Peyer's patch (tissue), 4 donors: ENCODE data around the gene SIN3B.

ENCODE experiments used
- POLR2A ChIP-seq, 2 donors: fragments of 450-650 bp; IDR thresholded peaks; one replicate each; pipeline ENCODE4 v1.5.1; 2017; ENCODE audit warnings: antibody characterized with exemption in 2 of 2, mild to moderate bottlenecking in 2 of 2, moderate library complexity in 2 of 2
- TF ChIP-seq, protein P1 (sequence below), 6 experiments: fragments of 450-650 bp in 4 of 6; fragments of 200-600 bp in 2 of 6; sonication (generic) in 1 of 6; IDR thresholded peaks; one replicate each; pipeline ENCODE4 v1.5.1; 2017 to 2019; ENCODE audit warnings: antibody characterized with exemption in 6 of 6, mild to moderate bottlenecking in 3 of 6, moderate library complexity in 1 of 6

DNA sequence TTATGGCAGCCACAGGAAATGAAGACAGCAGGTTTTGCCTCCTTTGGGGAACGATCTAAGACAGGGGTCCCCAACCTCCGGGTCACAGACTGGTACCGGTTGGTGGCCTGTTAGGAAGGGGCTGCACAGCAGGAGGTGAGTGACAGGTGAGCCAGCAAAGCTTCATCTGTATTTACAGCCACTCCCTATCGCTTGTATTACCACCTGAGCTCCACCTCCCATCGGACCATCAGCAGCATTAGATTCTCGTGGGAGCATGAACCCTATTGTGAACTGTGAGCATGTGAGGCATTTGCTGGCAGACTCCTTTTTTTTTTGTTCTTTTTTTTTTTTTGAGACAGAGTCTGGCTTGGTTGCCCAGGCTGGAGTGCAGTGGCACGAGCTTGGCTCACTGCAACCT lies 81.8 kb downstream of the SIN3B start:
- TF ChIP-seq, protein P1, sequence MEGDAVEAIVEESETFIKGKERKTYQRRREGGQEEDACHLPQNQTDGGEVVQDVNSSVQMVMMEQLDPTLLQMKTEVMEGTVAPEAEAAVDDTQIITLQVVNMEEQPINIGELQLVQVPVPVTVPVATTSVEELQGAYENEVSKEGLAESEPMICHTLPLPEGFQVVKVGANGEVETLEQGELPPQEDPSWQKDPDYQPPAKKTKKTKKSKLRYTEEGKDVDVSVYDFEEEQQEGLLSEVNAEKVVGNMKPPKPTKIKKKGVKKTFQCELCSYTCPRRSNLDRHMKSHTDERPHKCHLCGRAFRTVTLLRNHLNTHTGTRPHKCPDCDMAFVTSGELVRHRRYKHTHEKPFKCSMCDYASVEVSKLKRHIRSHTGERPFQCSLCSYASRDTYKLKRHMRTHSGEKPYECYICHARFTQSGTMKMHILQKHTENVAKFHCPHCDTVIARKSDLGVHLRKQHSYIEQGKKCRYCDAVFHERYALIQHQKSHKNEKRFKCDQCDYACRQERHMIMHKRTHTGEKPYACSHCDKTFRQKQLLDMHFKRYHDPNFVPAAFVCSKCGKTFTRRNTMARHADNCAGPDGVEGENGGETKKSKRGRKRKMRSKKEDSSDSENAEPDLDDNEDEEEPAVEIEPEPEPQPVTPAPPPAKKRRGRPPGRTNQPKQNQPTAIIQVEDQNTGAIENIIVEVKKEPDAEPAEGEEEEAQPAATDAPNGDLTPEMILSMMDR (IDR thresholded peaks at IDR 0.05), result no peak
- TF ChIP-seq POLR2A (IDR thresholded peaks at IDR 0.05), result no peak
